Measurements from ENCODE around the gene CD226. TPM values are rescaled to one million over a fixed set of nuclear protein-coding genes. Genes with fewer than 3 reads are reported as not detected.
"Not testable (repeated sequence)": the region's sequence is repeated elsewhere in the genome, so short reads cannot be mapped to it uniquely, and the experiment has no call there.

The CD226 gene
- total RNA-seq, 1 donor from 2014 or later = under 0.01 TPM

DNA sequence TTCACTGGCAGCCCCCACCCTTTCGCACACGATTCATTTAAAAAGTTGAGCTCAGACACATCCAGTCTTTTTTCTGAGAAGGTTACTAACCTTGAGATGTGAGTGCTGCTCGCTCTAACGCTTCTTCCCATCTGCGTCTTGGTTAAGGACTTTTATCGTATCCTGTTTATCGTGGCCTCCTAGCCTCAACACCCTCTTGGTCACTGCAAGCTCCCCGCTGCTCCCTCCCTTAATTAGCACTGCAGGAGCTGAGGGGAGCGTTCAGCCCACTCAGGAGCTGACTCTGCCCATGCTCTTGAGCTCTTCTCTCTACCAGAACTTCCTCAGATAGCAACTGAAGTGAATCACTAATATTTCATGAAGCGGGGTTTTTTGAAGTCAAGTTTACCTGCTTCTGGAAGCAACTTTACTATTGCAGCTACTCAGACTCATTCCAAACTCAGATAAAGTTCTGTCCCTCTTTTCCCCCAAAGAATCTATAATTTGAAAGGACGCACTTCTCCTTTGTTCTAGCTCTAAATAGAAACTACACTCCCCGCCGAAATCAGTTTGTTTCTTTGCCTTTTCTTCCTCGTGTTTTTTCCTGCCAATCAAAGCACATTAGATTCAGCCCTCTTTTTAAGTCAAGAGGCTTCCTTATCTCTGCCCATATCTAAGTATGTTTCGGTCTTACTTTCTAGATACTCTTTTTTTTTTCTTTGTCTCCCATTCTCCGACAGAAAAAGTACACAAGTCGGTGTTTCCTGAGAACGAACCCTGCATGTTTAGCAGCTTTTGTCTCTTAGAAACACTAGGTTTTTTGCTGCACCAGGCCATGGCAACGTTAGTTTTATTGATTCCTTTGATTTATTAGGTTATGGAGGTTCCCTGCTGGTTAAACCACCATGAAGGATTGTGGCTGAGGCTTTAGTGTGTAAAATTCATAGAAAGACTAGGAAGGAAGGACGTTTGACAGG is 9.3 kb upstream of the CD226 start:
- DNase-seq (ENCODE audit: extremely low read depth, low read depth, low spot score) = no peak

DNA sequence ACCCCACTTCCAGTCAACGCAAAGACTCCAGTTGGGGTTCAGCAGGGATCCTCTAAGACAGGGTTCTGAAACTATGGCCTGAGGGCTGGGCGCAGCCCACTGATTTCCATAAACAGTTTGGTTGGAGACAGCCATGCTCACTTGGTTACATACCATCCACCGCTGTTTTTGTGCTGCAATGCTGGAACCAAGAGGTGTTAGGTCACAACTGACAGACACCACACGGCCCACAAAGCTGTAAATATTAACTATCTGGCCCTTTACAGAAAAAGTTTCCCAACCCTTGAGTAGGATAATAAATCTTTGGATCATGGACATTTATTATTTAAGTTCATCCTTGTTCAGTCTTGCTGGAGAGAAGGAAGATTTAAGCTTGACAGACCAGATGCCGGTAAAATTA is 8.4 kb upstream of the CD226 start:
- DNase-seq (ENCODE audit: extremely low read depth, low read depth, low spot score) = no peak

DNA sequence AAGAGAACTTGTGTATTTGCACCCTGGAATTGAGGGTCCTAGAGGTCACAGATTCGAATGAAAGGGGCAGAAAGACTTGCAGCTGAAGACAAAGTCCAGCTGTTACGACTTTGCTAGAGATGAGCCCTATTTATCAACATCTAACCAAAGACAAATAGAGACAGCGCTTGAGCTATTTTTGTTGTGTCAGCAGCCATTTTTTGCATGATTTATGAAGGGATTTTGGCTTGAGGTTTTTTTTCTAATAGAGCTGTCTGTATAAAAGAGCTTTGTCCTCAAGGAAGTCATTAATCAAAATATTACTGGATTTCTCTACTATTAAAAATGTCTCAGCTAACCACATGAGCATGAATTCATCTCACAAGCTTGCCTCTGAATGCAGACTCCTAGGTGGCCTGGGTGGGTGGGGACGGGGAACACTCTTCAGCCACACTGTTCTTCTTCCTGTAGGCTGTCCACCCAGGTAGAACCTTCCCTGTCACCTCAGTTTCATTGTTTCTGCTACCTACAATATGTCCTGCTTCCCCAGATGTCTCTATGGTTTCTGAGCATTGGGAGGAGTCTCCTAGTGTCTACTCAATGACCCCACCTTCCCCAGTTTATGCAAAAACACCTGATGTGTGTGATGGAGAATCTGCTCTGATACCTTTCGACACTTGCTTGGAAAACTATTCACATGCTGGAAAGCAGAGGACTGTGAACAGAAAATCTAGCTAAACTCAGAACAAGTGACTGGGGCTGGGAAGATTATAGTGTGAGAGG is 7.2 kb upstream of the CD226 start:
- no peak for DNase-seq (ENCODE audit: extremely low read depth, low read depth, low spot score)

DNA sequence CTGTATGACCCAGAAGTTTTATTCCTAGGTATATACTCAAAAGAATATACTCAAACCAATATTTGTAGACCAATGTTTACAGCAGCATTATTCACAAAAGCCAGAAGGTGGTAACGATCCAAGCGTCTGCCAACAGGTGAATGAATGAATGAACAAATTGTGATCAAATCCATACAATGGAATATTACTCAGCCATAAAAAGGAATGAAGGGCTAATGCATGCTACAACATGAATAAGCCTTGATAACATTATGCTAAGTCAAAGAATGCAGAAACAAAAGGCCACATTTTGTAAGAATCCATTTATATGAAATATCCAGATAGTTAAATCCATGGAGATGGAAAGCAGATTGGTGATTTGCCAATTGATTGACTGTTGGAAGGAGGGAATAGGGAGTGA is 5.5 kb upstream of the CD226 start:
- no peak for DNase-seq (ENCODE audit: extremely low read depth, low read depth, low spot score)

DNA sequence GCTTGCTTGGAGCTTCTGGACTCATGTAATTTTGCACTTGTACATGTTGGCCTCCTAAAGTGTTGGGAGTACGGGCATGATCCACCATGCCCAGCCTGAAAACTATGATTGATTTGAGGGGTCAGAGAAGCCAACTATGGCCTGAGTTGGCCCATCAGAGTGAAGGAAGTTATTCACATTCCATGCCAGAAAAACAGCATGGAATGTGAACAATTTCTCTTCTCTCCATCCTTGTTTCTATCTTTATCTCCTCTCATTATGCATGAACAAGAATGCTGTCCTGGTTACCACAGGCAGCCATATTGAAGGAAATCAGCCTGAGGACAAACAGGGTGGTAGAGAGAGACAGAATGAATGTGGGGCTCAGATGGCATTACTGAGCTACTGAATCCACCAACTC is 3.5 kb upstream of the CD226 start:
- DNase-seq (ENCODE audit: extremely low read depth, low read depth, low spot score) = no peak

DNA sequence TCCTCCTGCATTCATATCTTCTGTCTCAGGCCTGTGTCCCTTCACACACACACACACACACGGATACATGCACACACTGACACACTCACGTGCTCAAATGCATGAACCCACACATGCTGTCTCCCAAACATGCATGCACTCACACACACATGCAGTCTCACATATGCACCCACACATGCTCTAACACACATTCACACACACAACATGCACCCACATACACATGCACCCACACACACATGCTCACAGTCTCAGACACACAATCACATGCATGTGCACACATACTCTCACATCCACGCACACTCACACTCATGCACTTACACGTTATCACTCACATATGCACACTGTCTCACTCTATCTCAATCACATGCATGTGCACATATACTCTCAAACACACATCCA is 1.9 kb upstream of the CD226 start:
- DNase-seq (ENCODE audit: extremely low read depth, low read depth, low spot score) = no peak

DNA sequence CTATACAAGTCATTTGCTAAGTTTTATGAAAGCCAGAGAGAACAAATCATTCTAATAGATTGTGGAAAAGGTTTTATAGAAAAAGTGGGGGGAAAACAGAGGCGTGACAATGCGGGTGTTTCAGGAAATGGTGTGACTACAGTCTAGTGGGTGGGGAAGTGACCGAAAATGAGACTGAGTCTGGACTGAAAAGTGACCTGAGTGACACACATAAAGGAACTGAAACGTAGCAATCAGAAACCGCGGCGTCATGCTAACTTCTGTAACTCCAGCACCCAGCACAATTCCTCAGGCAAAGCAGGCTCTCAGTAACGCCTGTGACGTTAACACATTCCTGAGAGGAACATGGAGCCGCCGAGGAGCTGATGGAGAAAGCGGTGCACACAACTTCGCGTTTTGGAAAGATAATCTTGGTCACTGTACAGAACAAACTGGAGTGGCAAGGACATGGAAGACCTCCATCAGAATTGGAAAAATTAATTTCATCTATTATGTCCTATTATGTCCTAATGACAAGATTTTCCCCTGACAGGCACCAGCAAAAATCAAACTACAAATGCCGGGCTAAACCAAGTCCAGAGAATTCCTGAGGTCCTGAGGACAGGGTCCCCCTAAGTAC is 1.4 kb upstream of the CD226 start:
- DNase-seq (ENCODE audit: extremely low read depth, low read depth, low spot score) = no peak

DNA sequence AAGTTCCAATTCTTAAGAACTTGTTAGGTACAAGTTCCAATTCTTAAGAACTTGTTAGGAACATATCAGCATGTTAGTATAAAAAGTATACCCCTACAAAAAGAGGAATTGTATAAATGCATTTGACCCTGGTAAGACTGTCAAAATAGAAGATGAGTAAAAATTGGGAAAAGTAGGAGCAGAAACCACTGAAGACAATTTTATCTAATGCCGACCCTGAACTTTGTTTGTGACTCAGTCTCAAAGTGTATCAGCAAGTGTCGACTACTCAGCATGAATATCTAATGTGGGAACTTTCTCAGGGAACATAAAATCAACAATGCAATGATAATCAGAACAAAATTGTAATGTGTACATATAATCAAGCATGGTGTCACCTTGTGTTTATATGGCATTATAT is 583 bp upstream of the CD226 start:
- DNase-seq (ENCODE audit: extremely low read depth, low read depth, low spot score) = no peak

DNA sequence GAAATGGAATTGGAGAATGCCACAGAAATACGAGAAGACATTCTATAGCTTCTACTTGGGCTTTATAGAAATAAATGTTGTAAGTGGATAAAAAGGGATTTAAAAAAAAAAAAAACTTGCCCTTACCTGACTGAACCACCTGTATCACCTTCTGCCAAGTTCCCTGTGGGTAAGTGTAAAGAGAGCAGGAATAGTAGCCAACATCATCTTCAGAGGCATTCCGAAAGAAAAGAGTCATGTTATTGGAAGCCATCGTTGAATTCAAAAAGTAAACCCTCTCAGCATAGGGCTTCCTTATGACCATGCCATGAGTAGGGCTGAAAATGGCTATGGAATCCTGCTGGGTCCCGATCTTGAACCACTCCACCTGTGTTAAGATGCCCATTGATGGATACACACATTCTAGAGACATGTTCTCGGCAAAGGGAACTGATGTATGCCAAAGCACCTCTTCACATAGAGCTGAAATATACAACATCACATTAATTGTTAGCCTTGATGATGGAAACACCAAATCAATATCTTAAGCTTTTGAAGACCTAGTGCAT is 991 bp downstream of the CD226 start:
- DNase-seq (ENCODE audit: extremely low read depth, low read depth, low spot score) = no peak

DNA sequence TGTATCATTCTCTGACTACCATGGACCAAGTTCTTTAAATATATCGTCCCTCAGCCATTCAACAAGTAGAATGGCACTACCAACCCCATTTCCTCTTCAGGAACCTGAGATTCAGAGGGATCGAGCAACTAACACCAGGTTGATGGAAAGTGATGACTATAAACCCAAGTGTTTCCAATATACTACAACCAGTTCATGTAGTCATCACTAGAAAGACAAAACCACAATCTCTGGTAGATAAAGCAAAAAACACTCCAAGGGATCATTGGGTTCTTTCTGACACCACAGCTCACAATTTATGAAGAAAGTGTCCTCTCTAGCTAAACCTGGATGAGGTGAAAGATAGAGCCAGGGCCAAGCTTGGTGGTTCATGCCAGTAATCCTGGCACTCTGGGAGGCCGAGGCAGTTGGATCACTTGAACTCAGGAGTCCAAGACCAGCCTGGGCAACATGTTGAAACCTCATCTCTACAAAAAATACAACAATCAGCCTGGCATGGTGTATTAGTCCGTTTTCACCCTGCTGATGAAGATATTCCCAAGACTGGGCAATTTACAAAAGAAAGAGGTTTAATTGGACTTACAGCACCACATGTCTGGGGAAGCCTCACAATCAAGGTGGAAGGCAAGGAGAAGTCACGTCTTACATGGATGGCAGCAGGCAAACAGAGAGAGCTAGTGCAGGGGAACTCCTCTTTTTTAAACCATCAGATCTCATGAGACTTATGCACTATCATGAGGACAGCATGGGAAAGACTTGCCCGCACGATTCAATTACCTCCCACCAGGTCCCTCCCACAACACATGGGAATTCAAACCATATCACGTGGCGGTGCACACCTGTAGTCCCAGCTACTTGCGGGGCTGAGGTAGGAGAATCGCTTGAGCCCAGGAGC is 2.2 kb downstream of the CD226 start:
- DNase-seq (ENCODE audit: extremely low read depth, low read depth, low spot score) = no peak

DNA sequence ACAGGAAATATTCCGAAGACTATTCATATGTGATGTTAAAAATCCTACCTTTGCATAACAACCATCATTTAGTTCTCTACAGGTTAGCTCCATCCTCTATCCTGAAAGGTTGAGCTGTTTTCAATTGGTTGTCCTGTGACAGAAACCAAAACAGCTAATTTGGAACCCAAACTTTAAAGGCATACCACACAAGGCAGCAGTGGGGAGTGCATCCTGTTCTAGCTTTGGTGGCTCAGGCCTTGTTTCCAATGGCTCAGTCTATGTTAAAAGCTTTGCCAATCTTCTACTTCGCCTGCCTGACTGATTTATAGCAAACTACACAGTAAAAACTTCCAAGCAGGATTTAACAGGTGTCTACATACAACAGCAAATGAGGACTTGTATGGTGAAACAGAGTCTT is 3.2 kb downstream of the CD226 start:
- no peak for DNase-seq (ENCODE audit: extremely low read depth, low read depth, low spot score)

DNA sequence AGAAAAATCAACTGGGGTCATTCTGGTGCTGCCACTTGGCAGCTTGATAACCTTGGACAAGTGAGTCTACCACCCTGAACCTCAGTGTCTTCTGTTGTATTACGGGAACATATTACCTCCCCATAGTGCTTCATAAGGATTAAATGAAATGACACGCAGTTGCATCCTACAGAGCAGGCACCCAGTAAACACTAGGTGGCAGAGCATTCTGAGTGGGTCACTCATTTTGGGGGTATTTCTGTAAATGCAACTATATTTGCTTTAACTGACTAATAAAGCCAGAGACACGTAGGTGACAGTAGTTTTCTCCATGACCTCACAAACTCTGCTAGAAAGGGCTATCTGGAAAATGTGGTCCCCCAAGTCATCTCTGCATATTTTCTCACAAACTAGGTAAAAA is 4.7 kb downstream of the CD226 start:
- no peak for DNase-seq (ENCODE audit: extremely low read depth, low read depth, low spot score)

DNA sequence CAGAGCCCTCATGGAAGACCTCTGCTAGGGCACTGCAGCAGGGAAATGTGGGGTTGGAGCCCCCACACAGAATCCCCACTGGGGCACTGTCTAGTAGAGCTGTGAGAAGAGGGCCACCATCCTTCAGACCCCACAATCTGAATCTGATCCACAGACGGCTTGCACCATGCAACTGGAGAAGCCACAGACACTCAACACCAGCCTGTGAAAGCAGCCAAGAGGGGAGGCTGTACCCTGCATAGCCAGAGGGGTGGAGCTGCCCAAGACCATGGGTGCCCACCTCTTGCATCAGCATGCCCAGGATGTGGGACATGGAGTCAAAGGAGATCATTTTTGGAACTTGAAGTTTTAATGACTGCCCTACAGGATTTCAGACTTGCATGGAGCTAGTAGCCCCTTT is 6.5 kb downstream of the CD226 start:
- DNase-seq (ENCODE audit: extremely low read depth, low read depth, low spot score) = no peak

DNA sequence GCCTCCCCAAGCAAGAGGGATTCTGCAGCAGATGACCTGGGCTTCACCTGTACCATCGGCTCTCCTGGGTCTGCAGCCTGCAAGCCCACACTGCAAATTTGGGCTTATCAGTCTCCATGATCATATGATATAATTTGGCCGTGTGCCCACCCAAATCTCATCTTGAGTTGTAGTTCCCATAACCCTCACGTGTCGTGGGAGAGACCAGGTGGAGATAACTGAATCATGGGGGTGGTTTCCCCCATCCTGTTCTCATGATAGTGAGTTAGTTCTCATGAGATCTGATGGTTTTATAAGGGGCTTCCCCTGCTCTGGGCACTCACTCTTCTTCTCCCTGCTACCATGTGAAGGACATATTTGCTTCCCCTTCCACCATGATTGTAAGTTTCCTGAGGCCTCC is 7.9 kb downstream of the CD226 start:
- not testable (repeated sequence) for DNase-seq (ENCODE audit: extremely low read depth, low read depth, low spot score)

DNA sequence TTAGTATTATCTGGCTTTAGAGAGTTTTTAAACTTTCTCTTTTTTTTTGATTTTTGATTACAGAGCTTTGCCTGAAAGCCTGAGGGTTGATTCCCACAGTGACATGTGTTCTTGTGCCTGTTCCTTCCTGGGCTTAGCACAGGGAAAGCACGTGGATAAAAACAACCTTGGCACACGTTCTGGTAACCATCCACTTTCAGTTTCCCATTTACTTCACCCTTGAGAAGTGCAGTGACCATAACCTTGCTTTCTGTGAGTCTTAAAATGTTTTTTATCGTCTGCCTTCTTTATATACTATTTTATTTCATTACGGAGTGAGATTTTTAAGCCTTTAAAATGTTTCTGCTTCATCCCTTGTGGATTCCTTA is 11.5 kb downstream of the CD226 start:
- no peak for DNase-seq (ENCODE audit: extremely low read depth, low read depth, low spot score)

DNA sequence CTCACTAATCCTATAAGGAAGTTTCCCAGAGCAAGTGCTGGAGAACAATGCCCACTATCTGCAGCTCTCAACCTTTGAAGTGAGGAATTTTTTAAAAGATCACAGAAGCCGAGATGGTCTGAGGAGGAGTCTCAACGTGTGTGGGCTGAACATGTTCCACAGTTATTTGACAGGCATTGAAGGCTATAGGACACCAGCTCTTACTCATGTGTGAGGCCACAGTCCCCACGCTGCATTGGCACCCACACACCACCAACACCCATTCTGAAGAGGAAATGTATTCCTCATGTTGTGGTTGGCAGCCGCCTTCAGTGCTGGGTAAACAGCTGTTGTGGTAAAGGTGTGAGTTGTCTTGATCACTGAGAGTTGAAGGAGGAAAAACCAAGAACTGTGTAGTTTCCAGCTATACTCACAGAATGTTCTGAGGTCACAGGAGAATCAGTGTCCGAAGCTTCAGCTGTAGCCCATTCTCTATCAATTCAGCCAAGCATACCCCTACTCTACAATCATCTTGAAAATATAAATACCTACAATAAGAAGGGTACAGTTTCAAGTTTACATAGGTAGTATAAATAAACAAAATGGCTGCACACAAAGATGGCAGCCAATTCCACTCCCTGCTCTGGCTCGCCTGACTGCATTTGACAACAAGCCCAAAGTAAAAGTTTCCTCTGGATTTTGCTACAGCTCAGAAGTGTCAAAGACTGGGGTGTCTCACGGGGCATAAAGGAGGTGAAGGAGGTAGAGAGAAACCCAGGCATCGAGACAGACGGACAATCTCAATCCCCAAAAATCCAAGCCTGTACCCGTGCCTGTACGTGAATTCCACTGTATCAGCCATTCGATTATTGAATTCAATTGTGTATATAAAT is 12.1 kb downstream of the CD226 start:
- DNase-seq (ENCODE audit: extremely low read depth, low read depth, low spot score) = no peak

DNA sequence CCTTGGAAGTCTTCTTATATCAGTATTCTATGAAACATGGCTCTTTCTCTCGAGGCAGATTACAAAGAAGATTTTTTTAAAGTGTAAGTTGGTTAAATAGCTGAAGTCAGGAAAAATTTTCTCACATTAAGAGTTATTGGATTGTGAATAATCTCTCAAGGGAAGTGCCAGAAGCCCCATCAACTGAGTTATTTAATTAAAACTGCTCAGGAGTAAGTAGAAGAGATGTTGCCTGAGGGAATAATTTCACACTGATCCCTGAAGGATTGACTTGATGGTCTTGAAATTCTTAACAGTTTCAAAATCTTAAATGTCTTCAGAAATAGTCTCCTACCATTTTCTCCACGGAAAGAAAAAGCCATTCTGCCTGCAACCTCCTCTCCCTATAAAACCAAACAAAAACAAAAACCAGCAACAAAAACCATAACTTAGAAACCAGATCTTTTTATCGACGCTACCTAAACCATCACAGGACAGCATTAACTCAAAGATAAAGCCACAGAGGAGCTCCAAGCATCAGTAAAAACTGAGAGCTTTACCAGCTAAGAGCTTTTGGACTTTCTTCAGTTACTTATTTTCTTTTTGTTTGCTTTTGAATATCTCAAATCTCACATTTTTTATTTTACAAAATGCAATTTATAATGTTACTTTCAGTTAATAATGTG is 12.9 kb downstream of the CD226 start:
- no peak for DNase-seq (ENCODE audit: extremely low read depth, low read depth, low spot score)

DNA sequence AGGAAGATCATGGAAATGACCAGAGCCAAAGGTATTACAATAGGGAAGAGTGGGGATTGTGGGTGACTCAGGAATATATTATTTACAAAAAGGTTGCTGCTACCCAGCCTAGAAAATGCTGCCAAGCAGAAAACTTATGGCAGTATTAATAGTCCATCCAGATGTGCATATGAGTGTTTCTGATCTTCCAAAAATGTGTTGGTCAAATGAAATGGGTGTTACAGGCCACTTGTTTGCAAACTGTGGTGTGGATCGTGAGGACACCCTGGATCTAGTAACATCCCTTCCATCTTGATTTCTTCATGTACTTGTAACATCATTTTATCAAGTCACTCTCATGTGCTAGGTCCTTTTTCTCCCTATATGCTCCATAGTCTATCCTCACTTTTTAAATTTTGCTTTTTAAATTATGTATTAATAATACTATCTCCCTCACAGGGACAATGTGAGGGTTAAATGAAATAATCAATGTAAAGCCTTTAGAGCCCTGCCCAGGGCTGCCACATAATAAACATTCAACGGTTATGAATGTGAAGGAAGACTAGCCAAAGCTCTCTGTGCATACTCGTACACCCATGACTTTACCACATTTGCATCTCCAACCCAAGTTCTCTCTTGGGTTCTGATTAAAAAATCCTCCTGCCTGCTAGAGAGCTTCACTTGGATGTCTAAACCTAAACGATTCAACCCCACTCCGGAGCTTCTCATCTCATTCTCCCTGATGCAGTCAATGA is 18.5 kb downstream of the CD226 start:
- no peak for DNase-seq (ENCODE audit: extremely low read depth, low read depth, low spot score)
